HCT116 (cell line): ENCODE data around the gene CAMK1D.

Experiments
- EGR1 ChIP-seq: IDR thresholded peaks from 2 replicates; pipeline ENCODE4 v1.6.1; 2012; ENCODE audit warnings: low read depth
- ELF1 ChIP-seq: IDR thresholded peaks from 2 replicates; pipeline ENCODE4 v1.6.1; 2012; ENCODE audit warnings: low read depth, borderline replicate concordance
- EZH2 ChIP-seq: fragments of 200-600 bp; sonication (generic); IDR thresholded peaks from 2 replicates; pipeline ENCODE4 v1.6.1; 2017; ENCODE audit warnings: antibody characterized with exemption, mixed run types

GRCh38 chr10:12665501-12665900 is 316.2 kb downstream of the CAMK1D start:
- TF ChIP-seq EGR1 (no peak), ELF1 (no peak), EZH2 (no peak)
